T-helper 2 cell treated with Interferon-gamma antibody and Interleukin-4, amounts not matched to agents 5 μg/mL and 100 μg/mL, for 36 hours (primary cell): ENCODE measurements around the gene TTC38.

Experiments used
- DNase-seq: peaks from one replicate; pipeline ENCODE4 v3.0.0; 2021; ENCODE audit warnings: low spot score
- H3K27ac Mint-ChIP-seq: one replicate; pipeline ENCODE4 v1.8.0; 2021; ENCODE audit warnings: mild to moderate bottlenecking, mixed read lengths
- H3K27me3 Mint-ChIP-seq: one replicate; pipeline ENCODE4 v1.8.0; 2021; ENCODE audit warnings: low read depth, mixed read lengths
- H3K36me3 Mint-ChIP-seq: one replicate; pipeline ENCODE4 v1.8.0; 2021; ENCODE audit warnings: low read depth, mixed read lengths
- H3K4me1 Mint-ChIP-seq: one replicate; pipeline ENCODE4 v1.8.0; 2021; ENCODE audit warnings: low read depth, mixed read lengths
- H3K4me3 Mint-ChIP-seq: one replicate; pipeline ENCODE4 v1.8.0; 2022; ENCODE audit warnings: mild to moderate bottlenecking, moderate library complexity, mixed read lengths
- H3K9me3 Mint-ChIP-seq: one replicate; pipeline ENCODE4 v1.8.0; 2021; ENCODE audit warnings: mixed read lengths

The TTC38 gene

DNA sequence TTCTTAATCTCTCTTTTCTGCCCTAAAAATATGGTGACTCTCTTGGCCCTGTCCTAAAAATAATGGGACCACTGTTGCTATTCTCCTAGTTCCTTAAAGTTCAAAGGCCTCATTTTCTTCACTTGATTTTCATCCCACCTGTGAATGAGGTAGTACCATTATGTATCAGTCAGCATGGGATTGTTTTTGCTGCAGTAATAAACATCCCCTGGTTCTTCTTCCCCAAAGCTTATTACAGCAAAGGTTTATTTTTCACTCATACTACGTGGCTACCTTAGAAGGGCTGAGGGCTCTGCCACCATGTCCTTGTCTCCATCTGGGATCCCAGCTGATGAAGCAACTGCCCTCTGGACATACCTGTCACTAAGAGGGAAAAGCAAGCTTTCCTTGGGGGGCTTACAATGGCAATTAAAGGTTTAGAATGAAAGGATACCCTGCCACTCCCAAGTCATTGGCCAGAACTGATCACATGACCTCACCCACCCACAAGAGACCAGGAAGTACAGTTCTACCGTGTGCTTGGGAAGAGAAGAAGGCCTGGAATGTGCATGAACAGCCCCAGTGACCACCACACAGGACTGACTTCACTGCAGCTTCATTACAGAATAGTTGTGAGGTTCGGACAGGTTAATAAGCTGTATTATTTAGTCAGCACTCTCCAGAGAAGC is 7.8 kb downstream of the TTC38 start:
- no peaks in the 10 kb centered on the region for H3K4me1 Mint-ChIP-seq
- H3K9me3 Mint-ChIP-seq: peaks cover 5% of the 10 kb centered on the region
- no peak for DNase-seq
- H3K4me3 Mint-ChIP-seq: no peak overlapping the region
- H3K27me3 Mint-ChIP-seq: no peaks in the 10 kb centered on the region
- peaks cover 23% of the 10 kb centered on the region for H3K36me3 Mint-ChIP-seq
- no peak overlapping the region for H3K27ac Mint-ChIP-seq

DNA sequence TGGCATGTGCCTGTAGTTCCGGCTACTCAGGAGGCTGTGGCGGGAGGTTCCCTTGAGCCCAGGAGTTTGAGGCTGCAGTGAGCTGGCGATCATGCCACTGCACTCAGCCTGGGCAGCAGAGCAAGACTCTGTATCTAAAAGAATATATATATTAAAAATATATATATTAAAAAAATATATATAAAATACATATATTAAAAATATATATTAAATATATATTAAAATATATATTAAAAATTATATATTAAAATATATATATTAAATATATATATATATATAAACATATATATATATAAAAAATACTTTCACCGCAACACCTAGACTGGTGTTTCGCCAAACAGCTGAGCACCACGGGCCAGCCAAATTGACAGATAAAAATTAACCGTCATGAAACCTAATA is 8.8 kb downstream of the TTC38 start:
- peaks cover 23% of the 10 kb centered on the region for H3K36me3 Mint-ChIP-seq
- H3K4me1 Mint-ChIP-seq: no peaks in the 10 kb centered on the region
- no peaks in the 10 kb centered on the region for H3K27me3 Mint-ChIP-seq
- no peak for DNase-seq
- H3K27ac Mint-ChIP-seq: no peak overlapping the region
- peaks cover 5% of the 10 kb centered on the region for H3K9me3 Mint-ChIP-seq
- no peak overlapping the region for H3K4me3 Mint-ChIP-seq

DNA sequence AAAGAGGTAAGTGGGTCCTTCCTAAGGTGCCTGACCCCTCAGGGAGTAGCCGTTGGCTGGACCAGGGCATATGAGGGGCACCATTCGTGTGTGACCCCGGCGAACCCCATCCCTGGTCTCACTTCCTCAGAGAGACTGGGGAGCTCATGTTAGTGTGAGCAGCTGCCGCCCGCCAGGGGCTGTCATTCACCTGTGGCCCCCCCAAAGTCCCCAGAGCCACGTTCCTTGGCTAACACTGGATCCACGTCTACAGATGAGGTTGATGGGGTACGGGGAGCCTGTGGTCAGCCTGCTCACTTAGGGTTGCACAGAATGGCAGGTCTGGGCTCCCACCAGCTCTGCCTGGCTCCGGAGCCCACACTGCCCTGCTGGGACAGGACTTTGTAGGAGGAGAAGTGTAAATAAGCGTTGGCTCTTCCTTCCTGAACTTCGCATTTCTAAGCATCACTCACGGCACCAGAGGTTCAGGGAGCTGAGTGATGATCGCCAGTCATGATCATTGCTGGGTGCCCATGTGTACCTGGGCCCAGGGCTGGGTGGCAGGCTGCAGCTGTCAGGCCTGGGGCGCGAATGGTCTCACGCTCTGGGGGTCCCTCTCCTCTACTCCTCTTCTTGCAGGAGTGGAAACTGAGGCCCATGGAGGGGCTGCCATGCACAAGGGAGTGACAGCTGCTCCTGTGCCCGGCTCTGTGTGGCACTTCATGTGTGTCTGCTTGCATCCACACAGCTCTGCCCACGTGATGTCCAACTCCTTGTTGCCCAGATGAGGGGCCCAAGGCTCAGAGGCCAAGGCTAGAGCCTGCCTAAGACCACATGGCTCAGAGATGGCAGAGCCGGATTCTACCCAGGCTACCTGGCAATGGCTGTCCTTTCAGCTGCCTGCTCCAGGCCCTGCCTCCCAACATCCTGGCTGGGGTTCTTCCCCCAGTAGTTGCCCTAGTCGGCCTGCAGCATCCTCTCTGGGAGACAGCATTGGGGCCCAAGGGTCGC is 11.1 kb downstream of the TTC38 start:
- H3K4me1 Mint-ChIP-seq: no peaks in the 10 kb centered on the region

DNA sequence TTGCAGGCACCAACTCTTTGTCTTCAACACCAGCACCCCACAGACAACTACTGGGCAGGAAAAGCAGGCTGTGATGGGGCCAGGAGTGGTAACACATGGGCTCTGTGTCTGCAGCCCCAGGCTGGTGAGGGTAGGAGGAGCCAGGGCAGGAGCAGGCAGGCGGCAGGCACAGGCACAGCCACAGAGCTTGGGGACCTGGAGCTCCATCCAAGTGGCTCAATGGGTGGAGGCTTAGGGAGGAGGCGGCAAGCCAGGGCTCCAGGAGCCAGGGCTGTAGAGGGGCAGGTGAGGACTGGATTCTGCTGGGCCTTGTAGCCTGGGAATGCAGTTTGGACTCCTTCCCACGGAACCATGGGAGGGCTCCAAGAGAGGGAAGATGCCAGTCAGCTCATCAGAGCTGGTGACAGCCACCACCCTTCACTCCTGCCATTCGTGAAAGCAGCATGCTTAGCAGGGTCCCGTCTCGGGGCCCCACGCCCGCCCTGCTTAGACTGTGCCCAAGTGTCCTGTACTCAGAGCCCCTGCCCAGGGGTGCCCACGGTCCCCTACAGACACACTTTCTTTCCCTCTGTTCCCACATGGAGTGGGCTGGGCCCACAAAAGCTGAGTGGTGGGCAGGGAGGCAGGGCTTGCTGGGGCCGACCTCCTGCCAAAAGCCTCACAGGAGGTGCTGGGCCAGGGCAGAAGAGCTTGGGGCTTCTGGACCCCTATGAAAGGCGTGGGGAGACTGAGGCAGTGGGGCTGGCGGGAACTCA is 12.4 kb downstream of the TTC38 start:
- no peaks in the 10 kb centered on the region for H3K27me3 Mint-ChIP-seq
- DNase-seq: no peak
- no peak overlapping the region for H3K4me3 Mint-ChIP-seq
- no peaks in the 10 kb centered on the region for H3K4me1 Mint-ChIP-seq
- H3K36me3 Mint-ChIP-seq: peaks cover 23% of the 10 kb centered on the region
- H3K27ac Mint-ChIP-seq: no peak overlapping the region
- peaks cover 4% of the 10 kb centered on the region for H3K9me3 Mint-ChIP-seq

More for the DNA sequence above, 11.1 kb downstream of the TTC38 start:
- DNase-seq: no peak
- Mint-ChIP-seq H3K9me3 (peaks cover 5% of the 10 kb centered on the region), H3K4me3 (no peak overlapping the region), H3K27me3 (no peaks in the 10 kb centered on the region), H3K27ac (no peak overlapping the region), H3K36me3 (peaks cover 26% of the 10 kb centered on the region)

- Mint-ChIP-seq H3K27ac (no peak overlapping the region), H3K36me3 (peaks cover 17% of the 10 kb centered on the region), H3K27me3 (no peaks in the 10 kb centered on the region), H3K4me3 (no peak overlapping the region), H3K9me3 (no peaks in the 10 kb centered on the region), H3K4me1 (no peaks in the 10 kb centered on the region)
- no peak for DNase-seq
Observed at GRCh38 chr22:46280999-46281623, 13.3 kb downstream of the TTC38 start.

DNA sequence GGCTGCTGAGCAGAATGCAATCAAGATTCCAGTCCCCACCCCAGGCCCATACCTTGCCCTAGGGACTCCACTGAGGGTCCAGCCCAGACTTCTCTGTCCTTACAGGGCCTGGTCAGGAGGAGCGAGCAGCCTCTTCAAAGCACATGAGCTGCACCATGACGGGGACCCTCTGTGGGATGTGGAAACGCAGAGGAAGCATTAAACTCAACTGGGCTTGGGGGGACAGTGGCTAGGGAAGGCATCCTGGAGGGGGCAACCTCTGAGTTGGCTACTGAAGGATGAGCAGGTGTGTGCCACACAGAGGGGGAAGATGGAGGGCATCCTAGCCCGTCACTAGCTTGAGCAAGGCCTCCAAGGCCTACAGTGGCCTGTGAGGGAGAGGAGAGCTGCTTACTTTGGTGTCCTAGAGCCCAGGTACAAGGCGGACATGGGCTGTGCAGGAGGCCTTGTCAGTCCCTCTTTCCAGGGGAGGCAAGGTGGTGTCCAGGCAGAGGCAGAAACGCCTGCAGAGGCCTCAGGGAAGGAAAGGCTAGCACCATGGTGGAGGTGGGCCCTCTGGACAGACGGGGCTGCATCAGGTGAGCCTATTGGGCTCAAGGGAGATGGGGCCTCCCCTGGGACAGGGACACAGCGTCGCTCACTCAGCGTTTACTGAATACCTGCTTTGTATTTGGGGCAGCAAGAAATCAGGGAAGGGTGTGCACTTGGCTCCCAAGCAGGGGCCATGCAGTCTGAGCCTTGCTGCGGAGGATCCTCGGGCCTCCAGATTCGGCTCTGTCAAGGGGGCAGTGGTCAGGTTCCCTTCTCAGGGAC is 14.3 kb downstream of the TTC38 start:
- Mint-ChIP-seq H3K27ac (no peak overlapping the region), H3K9me3 (no peaks in the 10 kb centered on the region), H3K4me1 (no peaks in the 10 kb centered on the region), H3K36me3 (peaks cover 17% of the 10 kb centered on the region), H3K27me3 (no peaks in the 10 kb centered on the region), H3K4me3 (no peak overlapping the region)
- DNase-seq: no peak

GRCh38 chr22:46286006-46286405 is 18.2 kb downstream of the TTC38 start:
- H3K9me3 Mint-ChIP-seq: no peaks in the 10 kb centered on the region
- peaks cover 9% of the 10 kb centered on the region for H3K4me1 Mint-ChIP-seq
- no peaks in the 10 kb centered on the region for H3K27me3 Mint-ChIP-seq
- H3K27ac Mint-ChIP-seq: peak overlapping the region; percentile 15
- peaks cover 20% of the 10 kb centered on the region for H3K36me3 Mint-ChIP-seq
- DNase-seq: no peak
- H3K4me3 Mint-ChIP-seq: no peak overlapping the region

DNA sequence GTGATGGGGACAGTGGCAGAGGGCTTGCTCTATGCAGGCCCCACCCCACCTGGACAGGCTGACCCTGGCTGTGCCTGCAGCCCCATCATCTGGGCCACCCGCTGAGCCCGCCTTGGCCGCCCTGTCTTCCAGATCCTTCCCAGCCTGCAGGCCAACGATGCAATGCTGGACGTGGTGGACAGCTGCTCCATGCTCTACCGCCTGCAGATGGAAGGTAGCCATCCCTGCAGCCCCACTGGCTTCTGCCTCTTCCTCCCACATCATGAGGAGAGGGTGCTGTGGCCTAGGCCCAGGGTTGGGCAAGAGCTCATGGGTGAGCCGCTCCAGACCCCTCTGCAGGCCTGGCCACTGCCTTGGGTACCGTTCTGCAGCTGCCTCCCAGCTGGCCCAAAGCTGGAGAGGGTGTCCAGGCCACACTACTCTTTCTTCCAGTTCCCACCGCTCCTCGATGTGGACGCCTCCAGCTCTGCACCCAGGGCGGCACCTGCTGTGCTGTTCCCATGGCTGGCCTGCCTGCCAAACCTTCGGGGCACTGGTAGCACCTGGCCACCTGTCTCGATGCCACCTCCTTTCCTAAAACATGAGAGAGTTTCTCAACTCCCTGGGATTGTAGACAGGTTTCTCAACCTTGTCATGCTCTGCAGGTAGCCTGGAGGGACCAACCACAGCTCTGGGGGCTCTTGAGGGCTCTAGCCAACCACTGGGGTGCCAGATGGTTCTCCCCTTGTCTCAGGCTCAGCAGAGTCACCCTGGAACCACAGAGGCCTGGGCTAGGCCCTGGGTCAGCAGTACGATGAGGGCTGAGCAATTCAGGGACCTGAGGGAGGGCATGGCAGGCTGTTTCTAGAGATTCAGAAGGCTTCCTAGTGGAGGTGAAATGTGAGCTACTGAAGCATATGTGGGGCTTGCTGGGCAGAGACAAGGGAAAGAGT is 19.4 kb downstream of the TTC38 start:
- Mint-ChIP-seq H3K9me3 (peaks cover 1% of the 10 kb centered on the region), H3K36me3 (peaks cover 17% of the 10 kb centered on the region), H3K4me1 (peaks cover 9% of the 10 kb centered on the region), H3K27me3 (no peaks in the 10 kb centered on the region), H3K27ac (peak overlapping the region; percentile 86), H3K4me3 (peak overlapping the region; percentile 68)
- no peak for DNase-seq

GRCh38 chr22:46287873-46288751 is 20.3 kb downstream of the TTC38 start:
- Mint-ChIP-seq H3K36me3 (peaks cover 25% of the 10 kb centered on the region), H3K27ac (peak overlapping the region; percentile 86), H3K9me3 (peaks cover 5% of the 10 kb centered on the region), H3K27me3 (no peaks in the 10 kb centered on the region), H3K4me3 (peak overlapping the region; percentile 68), H3K4me1 (peaks cover 9% of the 10 kb centered on the region)
- DNase-seq: peak; percentile 18

DNA sequence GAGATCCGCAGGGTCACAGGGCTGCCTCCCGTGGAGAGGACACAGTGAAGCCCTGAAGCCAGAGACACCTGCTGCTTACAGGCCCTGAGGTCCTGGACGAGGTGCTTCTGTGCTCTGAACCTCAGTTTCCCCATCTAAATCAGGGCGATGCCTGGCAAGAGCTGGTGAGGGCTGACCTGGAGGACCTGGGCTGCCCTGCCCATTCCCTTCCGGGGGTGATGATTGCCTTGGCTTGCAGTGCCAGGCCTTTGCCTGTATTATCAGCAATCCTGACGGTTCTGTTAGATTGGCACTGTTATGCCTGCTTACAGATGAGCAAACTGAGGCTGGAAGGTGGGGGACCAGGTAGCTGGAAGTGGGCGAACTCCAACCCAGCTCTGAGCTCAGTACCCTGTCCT is 21.0 kb downstream of the TTC38 start:
- no peak overlapping the region for H3K27ac Mint-ChIP-seq
- no peaks in the 10 kb centered on the region for H3K27me3 Mint-ChIP-seq
- H3K36me3 Mint-ChIP-seq: peaks cover 28% of the 10 kb centered on the region
- no peak overlapping the region for H3K4me3 Mint-ChIP-seq
- DNase-seq: no peak
- peaks cover 5% of the 10 kb centered on the region for H3K9me3 Mint-ChIP-seq
- peaks cover 9% of the 10 kb centered on the region for H3K4me1 Mint-ChIP-seq

- Mint-ChIP-seq H3K4me3 (no peak overlapping the region), H3K4me1 (peaks cover 9% of the 10 kb centered on the region), H3K9me3 (peaks cover 5% of the 10 kb centered on the region), H3K36me3 (peaks cover 27% of the 10 kb centered on the region), H3K27me3 (no peaks in the 10 kb centered on the region), H3K27ac (no peak overlapping the region)
- no peak for DNase-seq
Observed at GRCh38 chr22:46289244-46289891, 21.6 kb downstream of the TTC38 start.
